Endodermal cell (in vitro differentiated cells): ENCODE results near the gene GCHFR. TPM values are rescaled to one million over a fixed set of nuclear protein-coding genes. Genes with fewer than 3 reads are reported as not detected.

Source experiments
- DNase-seq: peaks from one replicate; pipeline ENCODE4 v3.0.0-alpha.2; 2017
- H3K27ac ChIP-seq: 2 replicates; pipeline ENCODE4 v1.5.1; 2013; ENCODE audit warnings: mild to moderate bottlenecking, low read depth, low read length, moderate library complexity
- H3K27me3 ChIP-seq: 2 replicates; pipeline ENCODE4 v1.6.1; 2013; ENCODE audit warnings: mild to moderate bottlenecking, low read length, moderate library complexity; ENCODE audit not compliant: insufficient read depth, control insufficient read depth, poor library complexity, severe bottlenecking
- H3K36me3 ChIP-seq: 2 replicates; pipeline ENCODE4 v1.7.0; 2013; ENCODE audit warnings: mild to moderate bottlenecking, low read length, moderate library complexity; ENCODE audit not compliant: control insufficient read depth, insufficient read depth
- H3K4me1 ChIP-seq: one replicate; pipeline ENCODE4 v1.7.0; 2013; ENCODE audit warnings: low read length; ENCODE audit not compliant: control insufficient read depth, insufficient read depth
- H3K4me3 ChIP-seq: 2 replicates; pipeline ENCODE4 v1.5.1; 2013; ENCODE audit warnings: mild to moderate bottlenecking, low read length, moderate library complexity
- H3K9ac ChIP-seq: 2 replicates; pipeline ENCODE4 v1.6.1; 2013; ENCODE audit warnings: mild to moderate bottlenecking, low read length, moderate library complexity; ENCODE audit not compliant: poor library complexity, severe bottlenecking; ENCODE audit errors: extremely low read depth
- H3K9me3 ChIP-seq: 2 replicates; pipeline ENCODE4 v1.6.1; 2013; ENCODE audit warnings: mild to moderate bottlenecking, low read length, moderate library complexity; ENCODE audit not compliant: control insufficient read depth
- H3K27ac Mint-ChIP-seq: 2 replicates; pipeline ENCODE4 v1.8.0; 2020; ENCODE audit warnings: mixed read lengths
- H3K27me3 Mint-ChIP-seq: 2 replicates; pipeline ENCODE4 v1.8.0; 2021; ENCODE audit warnings: mild to moderate bottlenecking, mixed read lengths; ENCODE audit not compliant: insufficient read depth
- H3K36me3 Mint-ChIP-seq: 2 replicates; pipeline ENCODE4 v1.8.0; 2020; ENCODE audit warnings: low read depth, mixed read lengths
- H3K4me1 Mint-ChIP-seq: 2 replicates; pipeline ENCODE4 v1.8.0; 2020; ENCODE audit warnings: mixed read lengths
- H3K4me3 Mint-ChIP-seq: 2 replicates; pipeline ENCODE4 v1.8.0; 2020; ENCODE audit warnings: mild to moderate bottlenecking, moderate library complexity, mixed read lengths
- H3K9me3 Mint-ChIP-seq: 2 replicates; pipeline ENCODE4 v1.8.0; 2020; ENCODE audit warnings: mild to moderate bottlenecking, mixed read lengths
- CTCF ChIP-seq: fragments of 200-600 bp; sonication (generic); conservative IDR thresholded peaks from 2 replicates; pipeline ENCODE4 v1.5.0; 2021; ENCODE audit warnings: antibody characterized with exemption, mild to moderate bottlenecking
- WGBS, 2 experiments: methylation state at CpG; one replicate each; pipeline versions ENCODE4 v1.1.5 to v1.1.7; 2013; ENCODE audit warnings: missing lambda C conversion rate in 2 of 2, mixed read lengths in 1 of 2; ENCODE audit not compliant: insufficient coverage in 1 of 2, insufficient read length in 1 of 2; 5-methylcytosine and 5-hydroxymethylcytosine counted together
- total RNA-seq, 2 donors: library from RNA; stranded (reverse); fragmentation: NEBNext Ultra II Directional in 1 of 2; extraction: Animal tissue kit (Norgen Biotek cat#: 25700) in 1 of 2; gene quantifications; 2 replicates in 1 of 2; 3 replicates in 1 of 2; pipeline ENCODE4 v1.2.1, GENCODE V29; 2021

Gene GCHFR
- total RNA-seq, 2 donors from 2014 or later = 33.6 to 47.1 TPM

- WGBS, 2 experiments = 95 to 100% methylated on average over 3 of the region's 3 CpGs
- no peak overlapping the region for H3K4me3 ChIP-seq
- H3K4me1 ChIP-seq = no peaks in the 10 kb centered on the region
- no peak for TF ChIP-seq CTCF
- H3K36me3 ChIP-seq = peaks cover 79% of the 10 kb centered on the region
- H3K27me3 ChIP-seq = no peaks in the 10 kb centered on the region
- Mint-ChIP-seq H3K36me3 (peaks cover 59% of the 10 kb centered on the region), H3K4me1 (peaks cover 14% of the 10 kb centered on the region), H3K27me3 (no peaks in the 10 kb centered on the region), H3K9me3 (no peaks in the 10 kb centered on the region), H3K27ac (peak overlapping the region; percentile 64), H3K4me3 (no peak overlapping the region)
- no peak overlapping the region for H3K27ac ChIP-seq
- no peak overlapping the region for H3K9ac ChIP-seq
- DNase-seq = no peak
- H3K9me3 ChIP-seq = no peaks in the 10 kb centered on the region
These were observed 26.8 kb upstream of the GCHFR start for GRCh38 chr15:40737048-40737447.

- H3K4me3 Mint-ChIP-seq = no peak overlapping the region
These were observed 24.8 kb upstream of the GCHFR start for GRCh38 chr15:40739047-40739446.

GRCh38 chr15:40739854-40740253 lies 24.0 kb upstream of the GCHFR start:
- peaks cover 14% of the 10 kb centered on the region for H3K4me1 Mint-ChIP-seq
- peaks cover 82% of the 10 kb centered on the region for H3K36me3 ChIP-seq
- H3K9me3 ChIP-seq = no peaks in the 10 kb centered on the region
- WGBS, 2 experiments = 94% methylated on average over 2 of the region's 2 CpGs; no CpG with 5 or more reads in 1 of the 2 experiments
- H3K27ac Mint-ChIP-seq = peak overlapping the region; percentile 42
- H3K27me3 ChIP-seq = no peaks in the 10 kb centered on the region
- H3K36me3 Mint-ChIP-seq = peaks cover 54% of the 10 kb centered on the region
- no peaks in the 10 kb centered on the region for H3K27me3 Mint-ChIP-seq
- no peak overlapping the region for H3K4me3 Mint-ChIP-seq
- no peak overlapping the region for H3K9ac ChIP-seq
- H3K9me3 Mint-ChIP-seq = no peaks in the 10 kb centered on the region
- peak; percentile 60 for TF ChIP-seq CTCF
- no peak overlapping the region for H3K27ac ChIP-seq
- peak; percentile 54 for DNase-seq
- no peaks in the 10 kb centered on the region for H3K4me1 ChIP-seq
- no peak overlapping the region for H3K4me3 ChIP-seq

More at GRCh38 chr15:40739047-40739446, 24.8 kb upstream of the GCHFR start:
- H3K4me3 ChIP-seq = no peak overlapping the region
- no peaks in the 10 kb centered on the region for H3K9me3 ChIP-seq
- H3K4me1 Mint-ChIP-seq = peaks cover 14% of the 10 kb centered on the region
- no peaks in the 10 kb centered on the region for H3K27me3 ChIP-seq
- no peaks in the 10 kb centered on the region for H3K9me3 Mint-ChIP-seq
- no peak overlapping the region for H3K9ac ChIP-seq
- peaks cover 56% of the 10 kb centered on the region for H3K36me3 Mint-ChIP-seq
- H3K4me1 ChIP-seq = no peaks in the 10 kb centered on the region
- TF ChIP-seq CTCF = no peak
- H3K27ac Mint-ChIP-seq = peak overlapping the region; percentile 42
- H3K36me3 ChIP-seq = peaks cover 83% of the 10 kb centered on the region
- peak; percentile 64 for DNase-seq
- H3K27me3 Mint-ChIP-seq = no peaks in the 10 kb centered on the region
- no peak overlapping the region for H3K27ac ChIP-seq
- 47% methylated on average over 2 of the region's 2 CpGs; no CpG with 5 or more reads in 1 of the 2 experiments for WGBS, 2 experiments
